GM12892 (cell line): ENCODE measurements around the gene SYT8.

Source experiments
- POLR2A ChIP-seq: IDR thresholded peaks from 2 replicates; pipeline ENCODE4 v1.6.1; 2011; ENCODE audit warnings: low read depth, low read length, control low read depth
- POLR2AphosphoS5 ChIP-seq: IDR thresholded peaks from 2 replicates; pipeline ENCODE4 v1.6.1; 2011; ENCODE audit warnings: low read depth, low read length, control low read depth

- no peak for TF ChIP-seq POLR2AphosphoS5
- TF ChIP-seq POLR2A: no peak
Observed at GRCh38 chr11:1837171-1838076, 2.6 kb downstream of the SYT8 start.
